GM12878 (cell line): ENCODE measurements around the gene ZNF527. TPM values are rescaled to one million over a fixed set of nuclear protein-coding genes. Genes with fewer than 3 reads are reported as not detected.

Source experiments
- BMI1 ChIP-seq: fragments of 450-650 bp; IDR thresholded peaks from 2 replicates; pipeline ENCODE4 v1.6.1; 2016; ENCODE audit warnings: mild to moderate bottlenecking, moderate library complexity, borderline replicate concordance
- CBX3 ChIP-seq: fragments of 200-600 bp; sonication (generic); IDR thresholded peaks from 2 replicates; pipeline ENCODE4 v1.6.1; 2016; ENCODE audit warnings: low read depth, borderline replicate concordance
- CHD2 ChIP-seq: IDR thresholded peaks from 2 replicates; pipeline ENCODE4 v1.6.1; 2011; ENCODE audit warnings: low read depth, low read length, improper control_type of control experiment, borderline replicate concordance
- MEF2A ChIP-seq: IDR thresholded peaks from 2 replicates; pipeline ENCODE4 v1.6.1; 2011; ENCODE audit warnings: low read depth, mild to moderate bottlenecking, low read length, moderate library complexity; ENCODE audit not compliant: insufficient read depth
- MEF2B ChIP-seq: fragments of 450-650 bp; IDR thresholded peaks from 2 replicates; pipeline ENCODE4 v1.6.1; 2018; ENCODE audit warnings: mild to moderate bottlenecking, moderate library complexity; ENCODE audit not compliant: partially characterized antibody, poor library complexity, severe bottlenecking
- MTA2 ChIP-seq: fragments of 450-650 bp; IDR thresholded peaks from 2 replicates; pipeline ENCODE4 v1.6.1; 2016; ENCODE audit warnings: low read depth, mild to moderate bottlenecking, moderate library complexity
- NFXL1 ChIP-seq: fragments of 450-650 bp; IDR thresholded peaks from 2 replicates; pipeline ENCODE4 v1.6.1; 2017; ENCODE audit warnings: antibody characterized with exemption, mild to moderate bottlenecking, borderline replicate concordance
- NFYA ChIP-seq: IDR thresholded peaks from 2 replicates; pipeline ENCODE4 v1.6.1; 2011; ENCODE audit warnings: low read depth, mild to moderate bottlenecking, low read length, improper control_type of control experiment, borderline replicate concordance
- NR2C1 ChIP-seq: fragments of 450-650 bp; IDR thresholded peaks from 2 replicates; pipeline ENCODE4 v1.6.1; 2017; ENCODE audit warnings: antibody characterized with exemption, mild to moderate bottlenecking, moderate library complexity
- POLR2A ChIP-seq: IDR thresholded peaks from 2 replicates; pipeline ENCODE4 v1.6.1; 2011; ENCODE audit warnings: low read depth, mild to moderate bottlenecking, low read length
- POLR2AphosphoS2 ChIP-seq: IDR thresholded peaks from 2 replicates; pipeline ENCODE4 v1.6.1; 2011; ENCODE audit warnings: low read depth, mild to moderate bottlenecking, low read length, improper control_type of control experiment, moderate library complexity
- STAT3 ChIP-seq: IDR thresholded peaks from 2 replicates; pipeline ENCODE4 v1.6.1; 2011; ENCODE audit warnings: low read depth, low read length, improper control_type of control experiment
- TBL1XR1 ChIP-seq: IDR thresholded peaks from 2 replicates; pipeline ENCODE4 v1.6.1; 2012; ENCODE audit warnings: low read depth, low read length, improper control_type of control experiment
- polyA plus RNA-seq, 11 experiments: library from polyadenylated mRNA; depleted of rRNA in 4 of 11; unstranded in 6 of 11; stranded (reverse) in 5 of 11; fragments of >200 nt; fragmentation: Nextera tagmentation in 4 of 11; fragmentation: Illumina TruSeq in 1 of 11; extraction: Ambion mirVana in 4 of 11; extraction: Trizol in 1 of 11; gene quantifications; 1 replicate in 1 of 11; 2 replicates in 10 of 11; pipeline versions ENCODE4 v1.2.1 to v1.2.3, GENCODE V29; 2011 to 2016; ENCODE audit warnings: inconsistent platforms in 2 of 11, missing spikeins in 2 of 11, low read depth in 1 of 11
- total RNA-seq, 4 experiments: library from RNA; depleted of rRNA in 3 of 4; stranded (reverse); fragments of >200 nt in 3 of 4; fragmentation: Illumina TruSeq in 1 of 4; extraction: Trizol in 1 of 4; gene quantifications; 2 replicates each; pipeline versions ENCODE4 v1.2.1 to v1.2.3, GENCODE V29; 2013 to 2021
- TF ChIP-seq, protein P1 (sequence below): fragments of 450-650 bp; IDR thresholded peaks from 2 replicates; pipeline ENCODE4 v1.6.1; 2014; ENCODE audit warnings: mild to moderate bottlenecking
- TF ChIP-seq, protein P2 (sequence below): IDR thresholded peaks from 2 replicates; pipeline ENCODE4 v1.6.1; 2011; ENCODE audit warnings: borderline replicate concordance, low read depth, mild to moderate bottlenecking, moderate library complexity, mixed read lengths, low read length; ENCODE audit not compliant: insufficient read depth; ENCODE audit errors: extremely low read length
- TF ChIP-seq, protein P3 (sequence below), 3 experiments: IDR thresholded peaks in 2 of 3; conservative IDR thresholded peaks in 1 of 3; 2 replicates each; pipeline ENCODE4 v1.5.1; 2011; ENCODE audit warnings: low read depth in 3 of 3, low read length in 3 of 3, mild to moderate bottlenecking in 3 of 3, control low read depth in 2 of 3, moderate library complexity in 2 of 3, inconsistent platforms in 1 of 3, mixed read lengths in 1 of 3; ENCODE audit not compliant: control insufficient read depth in 2 of 3, insufficient read depth in 1 of 3; ENCODE audit errors: extremely low read depth in 1 of 3
- TF ChIP-seq, protein P4 (sequence below): fragments of 450-650 bp; IDR thresholded peaks from 2 replicates; pipeline ENCODE4 v1.6.1; 2017; ENCODE audit warnings: mild to moderate bottlenecking
- TF ChIP-seq, protein P5 (sequence below): fragments of 450-650 bp; IDR thresholded peaks from 2 replicates; pipeline ENCODE4 v1.6.1; 2018; ENCODE audit warnings: borderline replicate concordance, mild to moderate bottlenecking; ENCODE audit not compliant: partially characterized antibody

ZNF527 gene
- total and polyA plus RNA-seq, 10 of the 15 experiments (the other 5 are each of a cell fraction or from before 2014, with no cell fraction given), result 2.0 to 5.6 (median 3.6) TPM

DNA sequence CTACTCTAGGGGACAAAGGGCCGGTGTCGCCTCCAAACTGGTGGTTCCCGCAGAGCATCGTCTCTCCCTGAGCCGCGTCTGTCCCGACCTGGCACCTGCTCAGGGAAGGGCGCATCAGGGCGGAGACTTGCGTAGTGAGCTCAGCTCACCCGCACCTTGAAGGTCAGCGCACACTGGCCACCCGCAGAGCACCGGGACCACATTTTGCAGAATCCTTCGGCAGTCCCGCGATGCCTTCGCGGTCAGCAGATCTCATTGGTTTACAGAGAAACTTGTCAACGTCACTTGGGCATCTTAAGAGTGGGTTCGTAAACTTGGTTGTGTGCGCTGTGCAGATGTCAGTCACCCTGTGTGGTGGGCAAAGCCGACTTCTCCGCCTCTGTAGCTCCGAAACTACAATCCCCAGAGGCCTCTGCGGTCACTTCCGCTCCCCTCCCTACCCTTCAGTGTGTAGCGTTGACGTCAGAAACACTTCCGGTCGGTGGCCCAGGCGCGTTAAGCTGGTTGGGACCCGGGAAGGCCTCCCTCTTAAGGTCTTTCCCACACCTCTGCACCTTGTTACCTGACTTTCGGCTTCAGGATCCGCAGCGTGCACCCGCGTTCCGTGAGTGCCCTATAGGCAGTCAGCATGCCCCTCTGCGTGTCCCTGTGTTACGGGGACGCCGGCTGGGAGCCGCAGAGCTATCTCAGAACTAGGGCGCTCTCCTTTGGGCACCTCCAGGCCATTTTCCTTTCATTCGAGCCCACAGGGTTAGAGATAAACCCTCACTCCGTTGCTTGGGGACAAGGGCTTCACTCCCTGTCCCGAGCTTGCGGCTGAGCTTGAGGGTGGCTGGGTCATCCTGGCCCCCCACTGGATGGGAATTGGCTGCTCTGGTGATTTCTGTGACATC lies 36.5 kb upstream of the ZNF527 start (continued):
- peak; percentile 66 for TF ChIP-seq MEF2B
- TF ChIP-seq, protein P1, sequence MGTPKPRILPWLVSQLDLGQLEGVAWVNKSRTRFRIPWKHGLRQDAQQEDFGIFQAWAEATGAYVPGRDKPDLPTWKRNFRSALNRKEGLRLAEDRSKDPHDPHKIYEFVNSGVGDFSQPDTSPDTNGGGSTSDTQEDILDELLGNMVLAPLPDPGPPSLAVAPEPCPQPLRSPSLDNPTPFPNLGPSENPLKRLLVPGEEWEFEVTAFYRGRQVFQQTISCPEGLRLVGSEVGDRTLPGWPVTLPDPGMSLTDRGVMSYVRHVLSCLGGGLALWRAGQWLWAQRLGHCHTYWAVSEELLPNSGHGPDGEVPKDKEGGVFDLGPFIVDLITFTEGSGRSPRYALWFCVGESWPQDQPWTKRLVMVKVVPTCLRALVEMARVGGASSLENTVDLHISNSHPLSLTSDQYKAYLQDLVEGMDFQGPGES, result no peak
- TF ChIP-seq MEF2A, result no peak
- no peak for TF ChIP-seq TBL1XR1
- TF ChIP-seq, protein P2, sequence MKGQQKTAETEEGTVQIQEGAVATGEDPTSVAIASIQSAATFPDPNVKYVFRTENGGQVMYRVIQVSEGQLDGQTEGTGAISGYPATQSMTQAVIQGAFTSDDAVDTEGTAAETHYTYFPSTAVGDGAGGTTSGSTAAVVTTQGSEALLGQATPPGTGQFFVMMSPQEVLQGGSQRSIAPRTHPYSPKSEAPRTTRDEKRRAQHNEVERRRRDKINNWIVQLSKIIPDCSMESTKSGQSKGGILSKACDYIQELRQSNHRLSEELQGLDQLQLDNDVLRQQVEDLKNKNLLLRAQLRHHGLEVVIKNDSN, result no peak
- TF ChIP-seq MTA2, result no peak
- peak; percentile 72; the same call in 1 of the 2 replicates for TF ChIP-seq POLR2AphosphoS2
- TF ChIP-seq STAT3, result no peak
- peak; percentile 88 for TF ChIP-seq NR2C1
- TF ChIP-seq, protein P3, sequence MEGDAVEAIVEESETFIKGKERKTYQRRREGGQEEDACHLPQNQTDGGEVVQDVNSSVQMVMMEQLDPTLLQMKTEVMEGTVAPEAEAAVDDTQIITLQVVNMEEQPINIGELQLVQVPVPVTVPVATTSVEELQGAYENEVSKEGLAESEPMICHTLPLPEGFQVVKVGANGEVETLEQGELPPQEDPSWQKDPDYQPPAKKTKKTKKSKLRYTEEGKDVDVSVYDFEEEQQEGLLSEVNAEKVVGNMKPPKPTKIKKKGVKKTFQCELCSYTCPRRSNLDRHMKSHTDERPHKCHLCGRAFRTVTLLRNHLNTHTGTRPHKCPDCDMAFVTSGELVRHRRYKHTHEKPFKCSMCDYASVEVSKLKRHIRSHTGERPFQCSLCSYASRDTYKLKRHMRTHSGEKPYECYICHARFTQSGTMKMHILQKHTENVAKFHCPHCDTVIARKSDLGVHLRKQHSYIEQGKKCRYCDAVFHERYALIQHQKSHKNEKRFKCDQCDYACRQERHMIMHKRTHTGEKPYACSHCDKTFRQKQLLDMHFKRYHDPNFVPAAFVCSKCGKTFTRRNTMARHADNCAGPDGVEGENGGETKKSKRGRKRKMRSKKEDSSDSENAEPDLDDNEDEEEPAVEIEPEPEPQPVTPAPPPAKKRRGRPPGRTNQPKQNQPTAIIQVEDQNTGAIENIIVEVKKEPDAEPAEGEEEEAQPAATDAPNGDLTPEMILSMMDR (IDR thresholded peaks at IDR 0.05 in 2 of 3, conservative IDR thresholded peaks at IDR 0.05 in 1 of 3; ENCODE audit: control insufficient read depth in 2 of 3, extremely low read depth in 1 of 3, insufficient read depth in 1 of 3, low read depth in 3 of 3, low read length in 3 of 3), result 0 out of 6 replicates have a peak, but pooled peaks of 1 of the 3 experiments have one; percentile 3
- no peak for TF ChIP-seq CBX3
- TF ChIP-seq, protein P4, sequence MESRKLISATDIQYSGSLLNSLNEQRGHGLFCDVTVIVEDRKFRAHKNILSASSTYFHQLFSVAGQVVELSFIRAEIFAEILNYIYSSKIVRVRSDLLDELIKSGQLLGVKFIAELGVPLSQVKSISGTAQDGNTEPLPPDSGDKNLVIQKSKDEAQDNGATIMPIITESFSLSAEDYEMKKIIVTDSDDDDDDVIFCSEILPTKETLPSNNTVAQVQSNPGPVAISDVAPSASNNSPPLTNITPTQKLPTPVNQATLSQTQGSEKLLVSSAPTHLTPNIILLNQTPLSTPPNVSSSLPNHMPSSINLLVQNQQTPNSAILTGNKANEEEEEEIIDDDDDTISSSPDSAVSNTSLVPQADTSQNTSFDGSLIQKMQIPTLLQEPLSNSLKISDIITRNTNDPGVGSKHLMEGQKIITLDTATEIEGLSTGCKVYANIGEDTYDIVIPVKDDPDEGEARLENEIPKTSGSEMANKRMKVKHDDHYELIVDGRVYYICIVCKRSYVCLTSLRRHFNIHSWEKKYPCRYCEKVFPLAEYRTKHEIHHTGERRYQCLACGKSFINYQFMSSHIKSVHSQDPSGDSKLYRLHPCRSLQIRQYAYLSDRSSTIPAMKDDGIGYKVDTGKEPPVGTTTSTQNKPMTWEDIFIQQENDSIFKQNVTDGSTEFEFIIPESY, result no peak
- TF ChIP-seq CHD2, result peak; percentile 70; the same call in 1 of the 2 replicates
- TF ChIP-seq, protein P5, sequence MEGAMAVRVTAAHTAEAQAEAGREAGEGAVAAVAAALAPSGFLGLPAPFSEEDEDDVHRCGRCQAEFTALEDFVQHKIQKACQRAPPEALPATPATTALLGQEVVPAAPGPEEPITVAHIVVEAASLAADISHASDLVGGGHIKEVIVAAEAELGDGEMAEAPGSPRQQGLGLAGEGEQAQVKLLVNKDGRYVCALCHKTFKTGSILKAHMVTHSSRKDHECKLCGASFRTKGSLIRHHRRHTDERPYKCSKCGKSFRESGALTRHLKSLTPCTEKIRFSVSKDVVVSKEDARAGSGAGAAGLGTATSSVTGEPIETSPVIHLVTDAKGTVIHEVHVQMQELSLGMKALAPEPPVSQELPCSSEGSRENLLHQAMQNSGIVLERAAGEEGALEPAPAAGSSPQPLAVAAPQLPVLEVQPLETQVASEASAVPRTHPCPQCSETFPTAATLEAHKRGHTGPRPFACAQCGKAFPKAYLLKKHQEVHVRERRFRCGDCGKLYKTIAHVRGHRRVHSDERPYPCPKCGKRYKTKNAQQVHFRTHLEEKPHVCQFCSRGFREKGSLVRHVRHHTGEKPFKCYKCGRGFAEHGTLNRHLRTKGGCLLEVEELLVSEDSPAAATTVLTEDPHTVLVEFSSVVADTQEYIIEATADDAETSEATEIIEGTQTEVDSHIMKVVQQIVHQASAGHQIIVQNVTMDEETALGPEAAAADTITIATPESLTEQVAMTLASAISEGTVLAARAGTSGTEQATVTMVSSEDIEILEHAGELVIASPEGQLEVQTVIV, result no peak
- TF ChIP-seq BMI1, result no peak
- peak; percentile 81 for TF ChIP-seq POLR2A
- TF ChIP-seq NFYA, result no peak
- no peak for TF ChIP-seq NFXL1
